IPS DF 6.9 (cell line): Measurements from ENCODE around the gene GSK3B.

Source experiments
- DNase-seq: peaks from one replicate; pipeline ENCODE4 v3.0.0-alpha.2; 2013; ENCODE audit warnings: low read depth, low spot score
- H3K27ac ChIP-seq: one replicate; pipeline ENCODE4 v1.5.1; 2013; ENCODE audit warnings: low read length, control low read depth
- H3K27me3 ChIP-seq: 2 replicates; pipeline ENCODE4 v1.6.1; 2013; ENCODE audit warnings: mild to moderate bottlenecking, low read length; ENCODE audit not compliant: control insufficient read depth, insufficient read depth
- H3K36me3 ChIP-seq: 2 replicates; pipeline ENCODE4 v1.6.1; 2013; ENCODE audit warnings: low read length; ENCODE audit not compliant: control insufficient read depth, insufficient read depth
- H3K4me1 ChIP-seq: 2 replicates; pipeline ENCODE4 v1.6.1; 2013; ENCODE audit warnings: low read length; ENCODE audit not compliant: control insufficient read depth, insufficient read depth
- H3K4me3 ChIP-seq: 2 replicates; pipeline ENCODE4 v1.5.1; 2013; ENCODE audit warnings: mild to moderate bottlenecking, low read length
- H3K9me3 ChIP-seq: 2 replicates; pipeline ENCODE4 v1.6.1; 2013; ENCODE audit warnings: low read length, inconsistent platforms; ENCODE audit not compliant: control insufficient read depth, insufficient read depth
- WGBS: extraction: QIAGEN DNeasy Blood & Tissue Kit; methylation state at CpG from one replicate; pipeline ENCODE4 v1.1.7; 2013; ENCODE audit warnings: mixed read lengths, missing lambda C conversion rate; ENCODE audit not compliant: insufficient read length, insufficient coverage; 5-methylcytosine and 5-hydroxymethylcytosine counted together

GSK3B gene

GRCh38 chr3:119977353-119977752 is 116.9 kb downstream of the GSK3B start:
- Histone ChIP-seq H3K36me3 (no peaks in the 10 kb centered on the region), H3K9me3 (no peaks in the 10 kb centered on the region), H3K4me3 (no peak overlapping the region), H3K27me3 (no peaks in the 10 kb centered on the region), H3K27ac (no peak overlapping the region), H3K4me1 (no peaks in the 10 kb centered on the region)
- DNase-seq: no peak
- WGBS: no CpG with 5 or more reads among the region's 1 CpG

- Histone ChIP-seq H3K36me3 (no peaks in the 10 kb centered on the region), H3K9me3 (no peaks in the 10 kb centered on the region), H3K27ac (no peak overlapping the region), H3K27me3 (no peaks in the 10 kb centered on the region), H3K4me3 (no peak overlapping the region), H3K4me1 (no peaks in the 10 kb centered on the region)
- WGBS: no CpG with 5 or more reads among the region's 1 CpG
- DNase-seq: no peak
Observed at GRCh38 chr3:119976214-119976613, 118.0 kb downstream of the GSK3B start.

DNA sequence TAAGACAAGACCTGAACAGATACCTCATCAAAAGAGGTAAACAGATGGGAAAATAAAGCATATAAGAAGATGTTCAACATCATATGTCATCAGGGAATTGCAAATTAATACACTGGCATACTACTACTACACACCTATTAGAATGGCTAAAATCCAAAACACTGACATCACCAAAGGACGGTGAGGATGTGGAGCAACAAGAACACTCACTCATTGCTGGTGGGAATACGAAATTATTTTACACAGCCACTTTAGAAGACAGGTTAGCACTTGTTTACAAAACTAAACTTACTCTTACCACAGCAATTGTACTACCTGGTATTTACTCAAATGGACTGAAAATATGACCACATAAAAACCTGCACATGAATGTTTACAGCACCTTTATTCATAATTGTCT is 119.6 kb downstream of the GSK3B start:
- no peak overlapping the region for H3K27ac ChIP-seq
- no peaks in the 10 kb centered on the region for H3K27me3 ChIP-seq
- H3K4me3 ChIP-seq: no peak overlapping the region
- no peaks in the 10 kb centered on the region for H3K36me3 ChIP-seq
- no CpG with 5 or more reads among the region's 2 CpGs for WGBS
- H3K9me3 ChIP-seq: no peaks in the 10 kb centered on the region
- no peak for DNase-seq
- H3K4me1 ChIP-seq: no peaks in the 10 kb centered on the region

- no peak overlapping the region for H3K27ac ChIP-seq
- DNase-seq: no peak
- WGBS: 100% methylated on average over 2 of the region's 7 CpGs
Observed at GRCh38 chr3:119973018-119973646, 121.1 kb downstream of the GSK3B start.

GRCh38 chr3:119969759-119970158 is 124.5 kb downstream of the GSK3B start:
- H3K4me1 ChIP-seq: no peaks in the 10 kb centered on the region
- no peak overlapping the region for H3K27ac ChIP-seq
- no peaks in the 10 kb centered on the region for H3K36me3 ChIP-seq
- no CpG with 5 or more reads among the region's 4 CpGs for WGBS
- no peak for DNase-seq
- no peaks in the 10 kb centered on the region for H3K9me3 ChIP-seq
- no peak overlapping the region for H3K4me3 ChIP-seq
- H3K27me3 ChIP-seq: no peaks in the 10 kb centered on the region

More at GRCh38 chr3:119973018-119973646, 121.1 kb downstream of the GSK3B start:
- no peaks in the 10 kb centered on the region for H3K4me1 ChIP-seq
- no peak overlapping the region for H3K4me3 ChIP-seq
- no peaks in the 10 kb centered on the region for H3K36me3 ChIP-seq
- H3K9me3 ChIP-seq: no peaks in the 10 kb centered on the region
- H3K27me3 ChIP-seq: no peaks in the 10 kb centered on the region

- DNase-seq: no peak
- no CpG with 5 or more reads among the region's 7 CpGs for WGBS
- Histone ChIP-seq H3K36me3 (no peaks in the 10 kb centered on the region), H3K27ac (no peak overlapping the region), H3K27me3 (no peaks in the 10 kb centered on the region), H3K9me3 (no peaks in the 10 kb centered on the region), H3K4me3 (no peak overlapping the region), H3K4me1 (no peaks in the 10 kb centered on the region)
Observed at GRCh38 chr3:119967353-119968006, 126.8 kb downstream of the GSK3B start.

- H3K4me1 ChIP-seq: no peaks in the 10 kb centered on the region
- no CpG with 5 or more reads among the region's 1 CpG for WGBS
- H3K27ac ChIP-seq: no peak overlapping the region
- no peaks in the 10 kb centered on the region for H3K36me3 ChIP-seq
- H3K9me3 ChIP-seq: no peaks in the 10 kb centered on the region
- DNase-seq: no peak
- no peaks in the 10 kb centered on the region for H3K27me3 ChIP-seq
- H3K4me3 ChIP-seq: no peak overlapping the region
Observed at GRCh38 chr3:119965692-119966091, 128.6 kb downstream of the GSK3B start.

GRCh38 chr3:119964294-119964693 is 130.0 kb downstream of the GSK3B start:
- Histone ChIP-seq H3K27ac (no peak overlapping the region), H3K4me3 (no peak overlapping the region), H3K9me3 (no peaks in the 10 kb centered on the region), H3K36me3 (no peaks in the 10 kb centered on the region), H3K27me3 (no peaks in the 10 kb centered on the region), H3K4me1 (no peaks in the 10 kb centered on the region)
- WGBS: no CpG with 5 or more reads among the region's 2 CpGs
- DNase-seq: no peak

DNA sequence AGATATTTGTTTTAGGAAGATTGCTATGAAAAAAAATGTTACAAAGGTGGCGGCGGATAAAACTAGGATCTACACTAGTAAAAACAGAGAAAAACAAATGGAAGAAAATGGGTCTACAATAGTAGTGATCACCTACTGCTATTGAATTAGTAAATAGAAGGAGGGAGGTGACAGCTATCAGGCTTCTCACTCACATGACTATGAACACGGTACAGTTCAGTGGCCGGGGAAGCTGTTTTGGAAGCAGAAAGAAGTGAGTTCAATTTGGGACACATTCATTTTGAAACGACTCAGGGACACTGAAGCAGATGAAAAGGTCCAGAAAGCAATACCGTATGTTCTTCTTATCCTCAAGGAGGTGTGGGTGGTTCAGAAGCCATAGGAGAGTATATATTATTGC is 138.3 kb downstream of the GSK3B start:
- no peak overlapping the region for H3K27ac ChIP-seq
- H3K9me3 ChIP-seq: no peaks in the 10 kb centered on the region
- no peak for DNase-seq
- no CpG with 5 or more reads among the region's 6 CpGs for WGBS
- no peaks in the 10 kb centered on the region; the same call in 1 of the 2 replicates for H3K4me1 ChIP-seq
- no peaks in the 10 kb centered on the region for H3K36me3 ChIP-seq
- H3K4me3 ChIP-seq: no peak overlapping the region
- no peaks in the 10 kb centered on the region for H3K27me3 ChIP-seq

DNA sequence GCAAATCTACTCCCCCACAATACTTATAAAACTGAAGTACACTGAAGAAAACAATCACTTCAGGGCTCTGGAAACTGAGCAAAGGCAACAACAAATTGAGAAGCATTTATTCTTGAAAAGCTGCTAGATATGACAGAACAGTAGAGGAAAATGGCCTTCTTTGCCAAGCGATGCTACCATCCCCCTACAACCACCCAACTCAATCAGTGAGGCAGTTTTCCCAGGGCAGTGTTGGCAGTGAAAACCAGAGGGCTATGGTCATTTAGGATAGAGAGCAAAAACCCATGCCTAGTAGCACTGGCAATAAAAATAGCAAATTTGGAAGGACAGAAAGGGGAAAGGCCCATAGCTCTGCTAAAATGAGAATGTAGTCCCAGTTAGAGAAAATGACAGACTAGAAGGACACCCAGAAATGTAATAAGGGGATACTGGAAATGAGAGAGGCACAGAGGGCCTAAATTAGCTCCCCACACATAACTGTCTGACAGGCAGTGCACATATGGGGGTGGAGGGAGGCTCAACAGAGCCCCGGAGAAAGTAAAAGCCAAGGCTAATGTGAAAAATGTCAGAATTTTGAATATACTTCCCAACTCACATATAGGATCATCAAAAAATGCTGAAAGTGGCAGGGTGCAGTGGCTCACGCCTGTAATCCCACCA is 143.5 kb downstream of the GSK3B start:
- DNase-seq: no peak
- WGBS: no CpG with 5 or more reads among the region's 3 CpGs

More for the DNA sequence above, 143.5 kb downstream of the GSK3B start:
- Histone ChIP-seq H3K9me3 (no peaks in the 10 kb centered on the region), H3K4me1 (peaks cover 3% of the 10 kb centered on the region; the same call in 1 of the 2 replicates), H3K27me3 (no peaks in the 10 kb centered on the region), H3K36me3 (no peaks in the 10 kb centered on the region), H3K4me3 (no peak overlapping the region), H3K27ac (no peak overlapping the region)
